COR-L47 (cell line): ENCODE data around the gene RPL41.
A peak's percentile ranks its signal among the peaks of the same experiment; 100 is the strongest.

Experiments used
- DNase-seq: peaks from one replicate; lab custom pipeline; 2025; lab: John Stamatoyannopoulos, UW

Gene RPL41

DNA sequence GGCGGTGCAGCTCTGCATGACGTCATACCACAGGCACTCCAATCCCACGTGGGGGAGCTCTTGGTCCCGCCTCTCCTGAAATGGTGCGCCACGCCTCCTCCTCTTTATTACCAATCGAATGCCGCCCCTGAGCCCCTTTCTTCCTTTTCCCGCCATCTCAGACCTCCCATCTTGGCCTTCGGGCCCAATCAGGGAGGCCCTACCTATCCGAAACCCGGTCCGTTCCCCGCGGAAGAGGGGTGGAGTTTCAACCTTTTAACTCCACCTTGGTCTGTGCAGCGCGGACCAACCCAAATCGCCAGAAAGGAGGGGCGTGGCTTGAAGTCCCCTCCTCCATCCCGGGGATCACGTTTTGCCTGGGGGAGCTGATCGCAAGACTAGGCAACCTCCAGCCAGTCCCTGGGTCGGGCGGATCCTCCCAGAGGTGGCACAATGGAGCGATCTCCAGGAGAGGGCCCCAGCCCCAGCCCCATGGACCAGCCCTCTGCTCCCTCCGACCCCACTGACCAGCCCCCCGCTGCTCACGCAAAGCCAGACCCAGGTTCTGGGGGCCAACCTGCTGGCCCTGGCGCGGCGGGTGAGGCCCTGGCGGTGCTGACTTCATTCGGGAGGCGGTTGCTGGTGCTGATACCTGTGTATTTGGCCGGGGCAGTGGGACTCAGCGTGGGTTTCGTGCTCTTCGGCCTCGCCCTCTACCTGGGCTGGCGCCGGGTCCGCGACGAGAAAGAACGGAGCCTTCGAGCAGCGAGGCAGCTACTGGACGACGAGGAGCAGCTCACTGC is 11.6 kb downstream of the RPL41 start, which contains the start of gene ESYT1:
ESYT1 (plus strand) TSS at position 380 of the 782 bp plus-strand sequence; CDS start at position 433, 53 bp downstream.
- peak; percentile 100 for DNase-seq

- DNase-seq: no peak
Measured at GRCh38 chr12:56128670-56129205, 12.3 kb downstream of the RPL41 start.

DNA sequence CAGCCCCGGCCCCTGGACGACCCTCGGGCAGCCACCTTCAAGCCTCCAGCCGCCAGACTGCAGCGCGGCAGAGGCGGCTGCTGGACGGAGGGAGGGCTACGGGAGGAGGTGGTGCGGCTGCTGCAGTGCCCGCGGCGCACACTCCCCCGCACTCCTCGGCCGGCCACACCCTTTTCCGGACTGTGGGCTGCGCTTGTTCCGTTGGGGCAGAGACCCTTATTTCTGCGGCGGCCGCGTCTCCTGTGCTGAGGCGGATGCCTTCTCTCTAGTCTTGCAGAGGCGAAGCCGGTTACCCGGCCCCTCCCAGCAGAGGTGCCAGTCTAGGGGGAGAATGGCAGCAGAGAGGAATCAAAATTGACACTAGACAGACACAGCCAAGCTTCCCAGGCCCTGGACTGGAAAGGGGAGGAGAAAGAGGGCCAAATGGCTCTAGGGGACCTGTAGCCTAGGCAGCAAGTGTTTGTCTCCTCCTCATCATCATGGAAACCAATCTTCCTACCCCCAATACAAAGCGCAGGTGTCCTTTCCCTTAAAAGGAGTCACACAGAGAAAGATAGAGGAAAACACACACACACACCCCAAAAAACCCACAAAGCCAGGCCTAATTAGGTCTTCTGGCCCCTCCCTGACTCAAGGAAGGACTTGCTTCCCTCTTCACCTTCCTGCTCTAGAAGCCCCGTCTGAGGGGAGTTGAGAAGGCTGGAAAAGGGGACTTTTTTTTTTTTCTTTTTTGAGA is 12.9 kb downstream of the RPL41 start:
- DNase-seq: peak; percentile 48

GRCh38 chr12:56129942-56130495 is 13.6 kb downstream of the RPL41 start:
- DNase-seq: no peak

DNA sequence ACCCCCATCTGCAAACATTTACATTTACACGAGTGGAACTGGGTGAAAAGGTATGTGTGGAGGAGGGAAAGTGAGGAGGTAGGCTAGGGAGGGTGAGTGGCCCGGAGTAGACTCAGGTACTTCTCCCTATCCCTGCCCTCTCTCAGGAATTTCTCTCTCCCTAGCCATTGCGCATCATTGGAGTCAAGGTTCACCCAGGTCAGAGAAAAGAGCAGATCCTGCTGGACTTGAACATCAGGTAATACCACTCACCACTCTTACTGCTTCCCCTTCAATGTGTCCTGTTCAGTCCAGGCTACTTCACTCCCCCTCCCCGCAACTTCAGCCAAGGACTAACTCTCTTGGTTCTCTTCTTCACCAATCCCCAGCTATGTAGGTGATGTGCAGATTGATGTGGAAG is 14.4 kb downstream of the RPL41 start:
- no peak for DNase-seq

DNA sequence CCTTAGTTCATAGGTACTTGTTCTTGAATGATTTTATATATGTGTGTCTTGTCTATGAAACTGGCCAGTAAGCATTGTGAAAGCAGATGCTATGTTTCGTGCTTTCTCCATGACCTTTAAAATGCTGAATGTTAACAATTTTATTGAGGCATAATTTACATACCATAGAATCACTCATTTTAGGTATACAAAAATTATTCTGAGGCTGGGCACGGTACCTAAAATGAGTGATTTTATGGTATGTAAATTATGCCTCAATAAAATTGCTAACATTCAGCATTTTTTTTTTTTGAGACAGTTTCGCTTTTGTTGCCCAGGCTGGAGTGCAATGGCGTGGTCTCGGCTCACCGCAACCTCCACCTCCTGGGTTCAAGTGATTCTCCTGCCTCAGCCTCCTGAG is 18.5 kb downstream of the RPL41 start:
- no peak for DNase-seq

DNA sequence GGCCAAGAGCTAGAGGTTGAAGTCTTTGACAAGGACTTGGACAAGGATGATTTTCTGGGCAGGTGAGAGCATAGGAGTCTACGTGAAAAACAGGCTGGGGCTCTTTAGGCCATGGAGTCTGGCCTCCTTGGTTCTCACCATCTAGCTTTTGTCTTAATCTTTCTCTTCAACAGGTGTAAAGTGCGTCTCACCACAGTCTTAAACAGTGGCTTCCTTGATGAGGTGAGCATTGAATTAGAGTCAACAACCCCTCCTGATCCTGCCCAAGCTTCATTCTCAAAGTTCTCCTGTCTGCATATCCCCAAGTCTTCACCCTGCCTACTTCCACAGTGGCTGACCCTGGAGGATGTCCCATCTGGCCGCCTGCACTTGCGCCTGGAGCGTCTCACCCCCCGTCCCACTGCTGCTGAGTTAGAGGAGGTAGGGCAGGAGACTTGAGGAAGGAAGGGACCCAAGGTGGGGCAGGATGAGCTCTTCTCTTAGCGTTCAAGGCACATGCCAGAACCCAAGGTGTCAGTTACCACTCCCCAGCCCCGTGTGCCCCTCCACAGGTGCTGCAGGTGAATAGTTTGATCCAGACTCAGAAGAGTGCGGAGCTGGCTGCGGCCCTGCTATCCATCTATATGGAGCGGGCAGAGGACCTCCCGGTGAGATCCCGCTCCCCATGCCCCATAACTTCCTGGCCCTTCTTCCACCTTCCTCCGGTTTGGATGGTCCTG is 21.6 kb downstream of the RPL41 start:
- DNase-seq: no peak

GRCh38 chr12:56141946-56142784 is 25.7 kb downstream of the RPL41 start:
- DNase-seq: no peak

- no peak for DNase-seq
Measured at GRCh38 chr12:56143217-56143616, 26.8 kb downstream of the RPL41 start.

DNA sequence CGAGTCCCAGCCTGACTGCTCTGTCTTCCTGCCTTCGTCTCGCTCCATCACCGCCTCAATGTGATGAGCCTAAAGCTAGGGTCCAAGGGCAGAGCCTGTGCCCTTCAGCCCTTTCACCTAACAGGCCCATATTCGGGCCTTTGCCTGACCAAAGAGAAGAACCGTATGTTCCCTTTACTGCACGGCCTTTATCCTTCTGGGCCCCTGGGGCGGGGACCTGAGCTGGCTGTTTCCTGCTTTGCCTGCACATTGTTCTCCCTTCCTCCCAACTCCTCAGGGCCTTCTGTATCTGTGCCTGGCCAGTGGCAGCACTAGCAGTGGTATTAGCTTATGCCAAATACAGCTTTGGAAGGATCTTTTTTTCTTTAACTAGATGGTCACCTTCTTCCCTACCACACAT is 27.4 kb downstream of the RPL41 start:
- no peak for DNase-seq

- DNase-seq: no peak
Measured at GRCh38 chr12:56145217-56145616, 28.8 kb downstream of the RPL41 start.

DNA sequence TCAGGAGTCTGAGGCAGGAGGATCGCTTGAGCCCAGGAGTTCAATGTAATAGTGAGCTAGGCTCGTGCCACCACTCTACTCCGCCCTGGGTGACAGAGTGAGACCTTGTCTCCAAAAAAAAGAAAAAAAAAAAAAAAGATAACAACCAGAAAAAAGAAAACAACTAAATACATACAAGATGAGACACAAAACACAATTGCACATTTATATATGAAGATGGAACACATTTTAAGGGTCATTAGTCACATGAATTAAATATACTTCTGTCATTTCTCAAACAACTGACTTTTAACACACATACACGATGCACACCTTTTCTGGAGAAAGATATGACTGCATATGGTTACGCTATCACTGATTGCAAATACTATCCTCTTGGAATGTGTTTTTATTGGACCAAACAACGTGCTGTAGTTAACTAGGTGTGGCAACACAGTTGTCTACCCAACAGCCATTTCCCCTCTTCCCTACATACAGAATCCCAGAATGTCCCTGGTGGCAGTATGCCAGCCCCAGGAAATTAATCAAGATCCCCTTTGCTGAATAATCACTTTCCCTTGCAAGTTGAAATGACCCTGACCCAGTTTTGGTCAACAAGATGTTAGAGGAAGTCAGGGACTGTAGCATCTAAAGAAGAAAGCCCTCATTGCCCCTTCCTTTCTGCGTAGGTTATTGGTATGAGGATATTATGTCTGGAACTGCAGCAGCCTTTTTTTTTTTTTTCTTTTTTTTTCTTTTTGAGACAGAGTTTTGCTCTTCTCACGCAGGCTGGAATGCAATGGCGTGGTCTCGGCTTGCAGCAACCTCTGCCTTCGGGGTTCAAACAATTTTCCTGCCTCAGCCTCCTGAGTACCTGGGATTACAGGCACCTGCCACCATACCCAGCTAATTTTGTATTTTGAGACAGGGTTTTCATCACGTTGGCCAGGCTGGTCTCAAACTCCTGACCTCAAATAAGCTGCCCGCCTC is 30.3 kb downstream of the RPL41 start:
- no peak for DNase-seq

DNA sequence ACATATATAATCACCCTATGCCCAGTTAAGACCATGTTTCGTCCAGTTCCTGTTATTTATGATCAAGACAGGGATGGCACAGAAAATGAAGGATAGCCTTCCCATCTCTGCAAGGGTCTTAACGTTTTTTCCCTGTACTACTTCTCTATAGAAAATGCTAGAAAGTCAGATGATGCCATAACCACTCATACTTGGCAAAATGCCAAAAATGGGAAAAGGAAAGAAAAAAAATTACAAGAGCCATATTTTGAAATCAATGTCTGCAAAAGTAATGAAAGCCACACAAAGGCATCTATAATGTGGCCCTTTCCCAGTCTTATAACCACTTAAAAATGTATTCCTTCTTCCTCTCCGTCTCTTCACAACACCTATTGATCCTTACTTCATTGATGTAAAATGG is 34.1 kb downstream of the RPL41 start:
- no peak for DNase-seq

- DNase-seq: peak; percentile 73
Measured at GRCh38 chr12:56151672-56152131, 35.3 kb downstream of the RPL41 start.

DNA sequence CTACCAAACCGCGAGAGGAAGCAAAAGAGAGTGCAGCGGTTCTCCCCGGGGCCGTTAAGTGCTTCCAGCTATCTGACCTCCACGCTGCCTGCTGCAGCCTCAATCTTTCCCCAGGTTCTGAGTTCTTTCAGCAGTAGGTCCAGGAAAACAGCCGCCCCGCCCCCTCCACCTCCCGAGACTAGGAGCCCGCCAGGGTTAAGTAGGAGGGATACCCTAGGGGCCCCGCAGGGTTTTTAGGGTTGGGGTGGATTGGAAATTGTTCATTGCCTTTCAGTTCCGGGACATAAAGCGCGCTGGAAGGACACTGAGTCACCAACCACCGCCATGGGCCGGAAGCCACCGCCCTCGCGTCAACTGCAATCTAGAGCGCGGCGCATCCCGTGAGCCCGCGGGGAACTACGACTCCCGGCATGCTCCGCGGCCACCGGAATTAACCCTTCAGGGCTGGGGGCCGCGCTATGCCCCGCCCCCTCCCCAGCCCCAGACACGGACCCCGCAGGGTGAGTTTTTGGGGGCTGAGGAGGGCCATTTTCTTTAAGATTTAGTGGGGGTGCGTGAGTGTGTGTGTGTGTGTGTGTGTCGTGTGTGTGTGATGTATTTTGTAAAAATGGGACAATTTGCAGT is 35.8 kb downstream of the RPL41 start, which contains the start of gene MYL6B:
MYL6B (plus strand) TSS at position 456 of the 624 bp plus-strand sequence. CDS start 1,332 bp downstream, outside the sequence.
- DNase-seq: peak; percentile 87

GRCh38 chr12:56152756-56153677 is 36.6 kb downstream of the RPL41 start:
- DNase-seq: no peak

GRCh38 chr12:56153678-56154065 is 37.2 kb downstream of the RPL41 start:
- no peak for DNase-seq

DNA sequence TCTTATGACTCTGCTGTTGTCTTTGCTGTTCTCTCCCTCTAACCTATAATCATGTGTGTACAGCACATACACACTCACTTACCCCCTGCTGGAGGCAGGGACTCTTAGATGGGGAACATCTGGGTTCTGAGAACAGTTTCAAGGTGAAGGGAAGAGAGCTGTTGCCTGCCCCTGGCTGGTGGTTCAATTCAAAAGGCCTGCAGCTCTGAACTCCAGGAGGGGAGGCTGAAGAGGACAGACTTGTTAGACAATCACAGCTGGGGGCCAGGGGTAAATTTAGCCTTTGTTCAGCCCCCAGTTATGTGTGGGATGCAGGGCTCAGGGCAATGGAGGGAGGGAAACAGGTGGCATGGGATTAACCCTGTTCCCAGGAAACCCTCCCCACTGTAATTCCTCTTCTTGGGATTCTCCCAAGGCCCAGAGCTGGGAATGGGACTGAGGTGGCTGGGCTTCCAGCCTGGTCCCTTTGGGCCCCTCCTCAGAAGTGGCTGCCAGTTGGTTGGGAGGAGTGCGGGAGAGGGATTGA is 37.9 kb downstream of the RPL41 start:
- DNase-seq: peak; percentile 65
